GM23338 (cell line): ENCODE data around the gene NRN1L. TPM values are rescaled to one million over a fixed set of nuclear protein-coding genes. Genes with fewer than 3 reads are reported as not detected.

Experiments
- CREB1 ChIP-seq: fragments of 250-450 bp; sonication (Bioruptor Pico); IDR thresholded peaks from 2 replicates; pipeline ENCODE4 v1.5.0; 2020; ENCODE audit warnings: low read depth, mild to moderate bottlenecking, moderate library complexity
- ETS1 ChIP-seq: IDR thresholded peaks from 2 replicates; pipeline ENCODE4 v1.6.1; 2016; ENCODE audit warnings: antibody characterized with exemption
- EZH2 ChIP-seq: fragments of 200-600 bp; sonication (generic); IDR thresholded peaks from one replicate; pipeline ENCODE4 v1.8.0; 2017; ENCODE audit warnings: antibody characterized with exemption, mild to moderate bottlenecking, low read depth; ENCODE audit not compliant: unreplicated experiment
- EZH2phosphoT487 ChIP-seq: fragments of 200-600 bp; sonication (generic); IDR thresholded peaks from one replicate; pipeline ENCODE4 v1.8.1; 2018; ENCODE audit warnings: antibody characterized with exemption; ENCODE audit not compliant: unreplicated experiment
- JUNB ChIP-seq: IDR thresholded peaks from one replicate; pipeline ENCODE4 v1.6.1; 2016; ENCODE audit warnings: antibody characterized with exemption; ENCODE audit not compliant: unreplicated experiment
- POLR2AphosphoS5 ChIP-seq: IDR thresholded peaks from 2 replicates; pipeline ENCODE4 v1.6.1; 2016; ENCODE audit warnings: antibody characterized with exemption, low read depth
- ZNF114 ChIP-seq: fragments of 250-450 bp; sonication (Bioruptor Pico); IDR thresholded peaks from 2 replicates; pipeline ENCODE4 v1.5.0; 2020; ENCODE audit warnings: mild to moderate bottlenecking, moderate library complexity
- ZNF331 ChIP-seq: fragments of 250-450 bp; sonication (Bioruptor Pico); IDR thresholded peaks from 2 replicates; pipeline ENCODE4 v1.5.0; 2020; ENCODE audit warnings: low read depth, mild to moderate bottlenecking, moderate library complexity
- polyA plus RNA-seq: library from polyadenylated mRNA; unstranded; fragments of >200 nt; fragmentation: Nextera tagmentation; extraction: Ambion mirVana; gene quantifications from 2 replicates; pipeline ENCODE4 v1.2.1, GENCODE V29; 2016
- small RNA-seq: library from RNA; depleted of rRNA; stranded (forward); fragments of <200 nt; gene quantifications from one replicate; pipeline ENCODE3, GENCODE V24; 2014; ENCODE audit warnings: low replicate concordance
- total RNA-seq: library from RNA; depleted of rRNA; stranded (reverse); fragments of >200 nt; shearing (Covaris generic); gene quantifications from 2 replicates; pipeline ENCODE4 v1.2.3, GENCODE V29; 2014; rRNA removed

NRN1L gene
- total and polyA plus RNA-seq, 2 experiments from 2014 or later, result 14.0 to 26.1 TPM

- TF ChIP-seq EZH2 (no peak), POLR2AphosphoS5 (peak; percentile 95), ZNF114 (CRISPR knock-in tag) (no peak), EZH2phosphoT487 (no peak), JUNB (no peak), ZNF331 (CRISPR knock-in tag) (no peak), ETS1 (peak; percentile 40; the same call in 1 of the 2 replicates), CREB1 (CRISPR knock-in tag) (no peak)
Measured at GRCh38 chr16:67935402-67936123, 50.9 kb downstream of the NRN1L start (continued).

Small RNA genes within 50 kb of the gene (small RNA-seq; reads per million reads assigned to genes)
- not detected for gene AC040162.2
- not detected for gene NRN1L

Other genes starting within 250 kb of the NRN1L start
- 14.0 and 17.4 TPM in 2 replicates for gene CARMIL2, start 239.7 kb upstream of the NRN1L start, total RNA-seq
- gene CARMIL2, start 239.7 kb upstream of the NRN1L start, polyA plus RNA-seq, result 17.4 and 23.4 TPM in 2 replicates
- 51.7 and 56.9 TPM in 2 replicates for gene ACD, start 224.6 kb upstream of the NRN1L start, total RNA-seq
- 38.7 and 41.3 TPM in 2 replicates for gene ACD, start 224.6 kb upstream of the NRN1L start, polyA plus RNA-seq
- 15.1 and 15.7 TPM in 2 replicates for gene PARD6A, start 223.9 kb upstream of the NRN1L start, total RNA-seq
- 9.1 and 11.1 TPM in 2 replicates for gene PARD6A, start 223.9 kb upstream of the NRN1L start, polyA plus RNA-seq
- 10.2 and 11.6 TPM in 2 replicates for gene ENKD1, start 218.1 kb upstream of the NRN1L start, total RNA-seq
- gene ENKD1, start 218.1 kb upstream of the NRN1L start, polyA plus RNA-seq, result 10.1 and 11.8 TPM in 2 replicates
- 0.87 and 8.2 TPM in 2 replicates for gene C16orf86, start 218.1 kb upstream of the NRN1L start, total RNA-seq
- gene C16orf86, start 218.1 kb upstream of the NRN1L start, polyA plus RNA-seq, result 0.90 and 1.1 TPM in 2 replicates
- 27.5 and 34.3 TPM in 2 replicates for gene GFOD2, start 165.6 kb upstream of the NRN1L start, total RNA-seq
- gene GFOD2, start 165.6 kb upstream of the NRN1L start, polyA plus RNA-seq, result 16.5 and 19.3 TPM in 2 replicates
- gene RANBP10, start 78.3 kb upstream of the NRN1L start, total RNA-seq, result 9.0 and 9.2 TPM in 2 replicates
- 13.6 and 18.0 TPM in 2 replicates for gene RANBP10, start 78.3 kb upstream of the NRN1L start, polyA plus RNA-seq
- gene TSNAXIP1, start 78.0 kb upstream of the NRN1L start, total RNA-seq, result 2.4 TPM in 1 of 2 replicates, not detected in the other
- gene TSNAXIP1, start 78.0 kb upstream of the NRN1L start, polyA plus RNA-seq, result 0.97 and 1.4 TPM in 2 replicates
- 102 and 115 TPM in 2 replicates for gene THAP11, start 42.6 kb upstream of the NRN1L start, total RNA-seq
- 37.3 and 39.5 TPM in 2 replicates for gene THAP11, start 42.6 kb upstream of the NRN1L start, polyA plus RNA-seq
- gene NUTF2, start 38.0 kb upstream of the NRN1L start, total RNA-seq, result 158 and 321 TPM in 2 replicates
- gene NUTF2, start 38.0 kb upstream of the NRN1L start, polyA plus RNA-seq, result 373 and 391 TPM in 2 replicates
- 31.8 and 55.4 TPM in 2 replicates for gene CENPT, start 37.2 kb upstream of the NRN1L start, total RNA-seq
- 59.2 and 63.8 TPM in 2 replicates for gene CENPT, start 37.2 kb upstream of the NRN1L start, polyA plus RNA-seq
- 74.2 and 98.5 TPM in 2 replicates for gene EDC4, start 11.8 kb upstream of the NRN1L start, total RNA-seq
- gene EDC4, start 11.8 kb upstream of the NRN1L start, polyA plus RNA-seq, result 34.8 and 39.6 TPM in 2 replicates
- 22.1 and 23.9 TPM in 2 replicates for gene PSKH1, start 8.4 kb downstream of the NRN1L start, total RNA-seq
- gene PSKH1, start 8.4 kb downstream of the NRN1L start, polyA plus RNA-seq, result 8.3 and 14.3 TPM in 2 replicates
- 1.6 and 8.0 TPM in 2 replicates for gene CTRL, start 47.0 kb downstream of the NRN1L start, total RNA-seq
- gene CTRL, start 47.0 kb downstream of the NRN1L start, polyA plus RNA-seq, result 12.8 and 13.0 TPM in 2 replicates
- 27.5 and 35.0 TPM in 2 replicates for gene PSMB10, start 52.0 kb downstream of the NRN1L start, total RNA-seq
- 114 and 129 TPM in 2 replicates for gene PSMB10, start 52.0 kb downstream of the NRN1L start, polyA plus RNA-seq
- 17.6 and 18.9 TPM in 2 replicates for gene LCAT, start 59.2 kb downstream of the NRN1L start, total RNA-seq
- 12.4 and 13.7 TPM in 2 replicates for gene LCAT, start 59.2 kb downstream of the NRN1L start, polyA plus RNA-seq
- gene SLC12A4, start 83.8 kb downstream of the NRN1L start, total RNA-seq, result 53.0 and 56.7 TPM in 2 replicates
- 17.6 and 19.9 TPM in 2 replicates for gene SLC12A4, start 83.8 kb downstream of the NRN1L start, polyA plus RNA-seq
- gene DPEP3, start 95.6 kb downstream of the NRN1L start, total RNA-seq, result 7.9 and 18.4 TPM in 2 replicates
- gene DPEP3, start 95.6 kb downstream of the NRN1L start, polyA plus RNA-seq, result 8.8 and 11.1 TPM in 2 replicates
- not detected in 2 replicates for gene DPEP2, start 114.6 kb downstream of the NRN1L start, total RNA-seq
- gene DPEP2, start 114.6 kb downstream of the NRN1L start, polyA plus RNA-seq, result 0.09 TPM in 1 of 2 replicates, not detected in the other
- not detected in 2 replicates for gene DPEP2NB, start 131.0 kb downstream of the NRN1L start, total RNA-seq
- 0.19 TPM in 1 of 2 replicates, not detected in the other for gene DPEP2NB, start 131.0 kb downstream of the NRN1L start, polyA plus RNA-seq
- 18.0 and 23.8 TPM in 2 replicates for gene DDX28, start 138.3 kb downstream of the NRN1L start, total RNA-seq
- gene DDX28, start 138.3 kb downstream of the NRN1L start, polyA plus RNA-seq, result 11.9 and 12.2 TPM in 2 replicates
- 22.4 and 26.4 TPM in 2 replicates for gene DUS2, start 138.4 kb downstream of the NRN1L start, total RNA-seq
- gene DUS2, start 138.4 kb downstream of the NRN1L start, polyA plus RNA-seq, result 12.8 and 13.3 TPM in 2 replicates
- 34.5 and 40.9 TPM in 2 replicates for gene NFATC3, start 200.5 kb downstream of the NRN1L start, total RNA-seq
- 9.2 and 9.3 TPM in 2 replicates for gene NFATC3, start 200.5 kb downstream of the NRN1L start, polyA plus RNA-seq